GM19463 (cell line): Measurements from ENCODE around the gene USP15.

ENCODE experiments used
- ATAC-seq: cut with Tn5 transposase; IDR thresholded peaks from one replicate; pipeline ENCODE4 v1.9.1; 2021; ENCODE audit warnings: mild to moderate bottlenecking, moderate library complexity; ENCODE audit not compliant: unreplicated experiment

USP15 gene

GRCh38 chr12:62259993-62260732, at the start of gene USP15:
USP15 (plus strand) TSS chr12:62260404; CDS start chr12:62260415, 11 bp downstream.
- ATAC-seq: peak; percentile 76

GRCh38 chr12:62210422-62210821, 49.8 kb upstream of the USP15 start:
- ATAC-seq: no peak

- no peak for ATAC-seq
Measured at GRCh38 chr12:62211510-62211909, 48.7 kb upstream of the USP15 start.

GRCh38 chr12:62214846-62215245, 45.4 kb upstream of the USP15 start:
- ATAC-seq: no peak

GRCh38 chr12:62215506-62215905, 44.7 kb upstream of the USP15 start:
- ATAC-seq: no peak

- ATAC-seq: no peak
Measured at GRCh38 chr12:62217466-62218194, 42.6 kb upstream of the USP15 start.

GRCh38 chr12:62221107-62221506, 39.1 kb upstream of the USP15 start:
- ATAC-seq: no peak

- ATAC-seq: no peak
Measured at GRCh38 chr12:62224601-62225000, 35.6 kb upstream of the USP15 start.

GRCh38 chr12:62227091-62227490, 33.1 kb upstream of the USP15 start:
- ATAC-seq: no peak

- no peak for ATAC-seq
Measured at GRCh38 chr12:62230652-62231051, 29.6 kb upstream of the USP15 start.

- no peak for ATAC-seq
Measured at GRCh38 chr12:62232143-62232729, 28.0 kb upstream of the USP15 start.

- ATAC-seq: no peak
Measured at GRCh38 chr12:62233805-62234204, 26.4 kb upstream of the USP15 start.

GRCh38 chr12:62239571-62239970, 20.6 kb upstream of the USP15 start:
- ATAC-seq: no peak

GRCh38 chr12:62247281-62248045, 12.7 kb upstream of the USP15 start:
- ATAC-seq: no peak

GRCh38 chr12:62248873-62249272, 11.3 kb upstream of the USP15 start:
- no peak for ATAC-seq

GRCh38 chr12:62249419-62249818, 10.8 kb upstream of the USP15 start:
- no peak for ATAC-seq

- ATAC-seq: peak; percentile 90
Measured at GRCh38 chr12:62250671-62251608, 9.3 kb upstream of the USP15 start.

GRCh38 chr12:62251609-62251958, 8.6 kb upstream of the USP15 start:
- ATAC-seq: peak; percentile 25

GRCh38 chr12:62252576-62252975, 7.6 kb upstream of the USP15 start:
- no peak for ATAC-seq

GRCh38 chr12:62254967-62255366, 5.2 kb upstream of the USP15 start:
- ATAC-seq: no peak
